GM18511 (cell line): ENCODE measurements around the gene FXYD2.

ENCODE experiments used
- ATAC-seq: cut with Tn5 transposase; IDR thresholded peaks from one replicate; pipeline ENCODE4 v1.9.1; 2021; ENCODE audit warnings: mild to moderate bottlenecking, moderate library complexity; ENCODE audit not compliant: unreplicated experiment

Gene FXYD2

GRCh38 chr11:117770061-117770460 lies 54.5 kb downstream of the FXYD2 start:
- ATAC-seq = no peak
